GM12864 (cell line): ENCODE measurements around the gene RSPH4A.
"Not testable (repeated sequence)": the region's sequence is repeated elsewhere in the genome, so short reads cannot be mapped to it uniquely, and the experiment has no call there.

ENCODE experiments used
- DNase-seq: peaks from one replicate; pipeline ENCODE4 v3.0.0-alpha.2; 2011; ENCODE audit warnings: low read depth
- H3K4me3 ChIP-seq: 2 replicates; pipeline ENCODE4 v1.5.1; 2011; ENCODE audit warnings: mild to moderate bottlenecking, low read depth, low read length, control low read depth
- CTCF ChIP-seq: IDR thresholded peaks from 2 replicates; pipeline ENCODE4 v1.5.1; 2011; ENCODE audit warnings: low read depth, mild to moderate bottlenecking, moderate library complexity, low read length, control low read depth, inconsistent platforms; ENCODE audit errors: missing control alignments

RSPH4A gene

GRCh38 chr6:116595247-116595646 is 21.0 kb upstream of the RSPH4A start:
- no peak overlapping the region for H3K4me3 ChIP-seq
- no peak for DNase-seq
- TF ChIP-seq CTCF: no peak

DNA sequence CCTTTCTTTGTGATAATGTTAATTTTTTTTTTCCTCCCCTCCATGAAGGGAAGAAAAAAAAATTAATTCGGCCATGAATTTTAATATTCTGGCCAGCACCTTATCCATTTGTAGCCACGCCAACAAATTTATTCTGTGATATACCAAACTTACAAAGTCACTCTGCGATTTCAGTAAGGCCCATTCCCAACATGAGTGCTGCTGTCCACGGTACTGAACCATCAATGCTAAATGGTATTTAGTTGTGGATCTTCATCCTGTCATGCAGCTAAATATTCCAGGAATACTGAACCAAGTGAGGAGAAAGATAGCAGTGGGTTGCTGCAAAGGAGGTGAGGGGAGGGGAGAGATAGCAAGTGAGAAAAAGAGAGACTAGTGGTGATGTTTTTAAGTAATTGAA is 19.5 kb upstream of the RSPH4A start:
- no peak overlapping the region for H3K4me3 ChIP-seq
- no peak for TF ChIP-seq CTCF
- no peak for DNase-seq

GRCh38 chr6:116603916-116604315 is 12.4 kb upstream of the RSPH4A start:
- H3K4me3 ChIP-seq, DNase-seq: not testable (repeated sequence)

- not testable (repeated sequence) for DNase-seq
Observed at GRCh38 chr6:116604868-116605267, 11.4 kb upstream of the RSPH4A start.

GRCh38 chr6:116605935-116606334 is 10.3 kb upstream of the RSPH4A start:
- H3K4me3 ChIP-seq: no peak overlapping the region
- no peak for DNase-seq
- no peak for TF ChIP-seq CTCF

More at GRCh38 chr6:116604868-116605267, 11.4 kb upstream of the RSPH4A start:
- not testable (repeated sequence) for H3K4me3 ChIP-seq

DNA sequence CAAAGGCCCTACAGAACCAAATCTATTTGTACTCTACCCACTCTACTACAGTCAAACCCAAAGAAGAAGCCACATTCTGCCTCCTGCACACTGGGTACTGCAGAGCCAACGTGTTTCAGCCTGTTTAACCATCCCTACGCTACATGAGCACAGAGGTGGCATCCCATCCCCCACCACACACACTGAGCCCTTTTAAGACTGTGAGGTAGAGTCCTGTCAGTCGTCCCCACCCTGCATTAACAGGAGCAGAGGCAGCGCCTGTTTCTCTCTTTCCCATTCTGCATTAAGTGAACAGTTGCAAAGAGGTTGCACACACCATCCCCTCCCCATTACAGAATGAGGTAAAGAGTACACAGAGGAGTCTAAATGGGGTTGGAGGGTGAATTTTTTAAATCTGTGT is 5.2 kb upstream of the RSPH4A start:
- TF ChIP-seq CTCF: no peak
- H3K4me3 ChIP-seq: no peak overlapping the region
- no peak for DNase-seq

DNA sequence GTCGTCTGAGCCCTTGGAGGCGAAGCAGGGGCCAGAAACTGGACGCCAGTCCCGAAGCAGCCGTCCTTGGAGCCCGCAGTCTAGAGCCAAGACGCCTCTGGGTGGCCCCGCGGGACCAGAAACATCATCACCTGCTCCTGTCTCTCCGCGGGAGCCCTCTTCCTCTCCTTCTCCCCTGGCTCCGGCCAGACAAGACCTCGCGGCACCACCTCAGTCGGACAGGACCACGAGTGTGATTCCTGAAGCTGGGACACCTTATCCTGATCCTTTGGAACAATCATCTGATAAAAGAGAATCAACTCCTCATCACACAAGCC is 416 bp downstream of the RSPH4A start:
- peak overlapping the region; percentile 64 for H3K4me3 ChIP-seq
- no peak for TF ChIP-seq CTCF
- DNase-seq: no peak

GRCh38 chr6:116624036-116624805 is 7.9 kb downstream of the RSPH4A start:
- no peak for DNase-seq
- no peak for TF ChIP-seq CTCF
- no peak overlapping the region for H3K4me3 ChIP-seq
